Liver (tissue), 9 donors: Measurements from ENCODE around the gene PTPN4. TPM values are rescaled to one million over a fixed set of nuclear protein-coding genes. Genes with fewer than 3 reads are reported as not detected.

Experiments used
- DNase-seq: peaks from one replicate; pipeline ENCODE4 v3.0.0-alpha.2; 2017; ENCODE audit warnings: low spot score
- H3K27ac ChIP-seq, 2 donors: one replicate each; pipeline ENCODE4 v1.7.0; 2013; ENCODE audit warnings: inconsistent platforms in 2 of 2, low read length in 2 of 2, control low read depth in 1 of 2, low read depth in 1 of 2, mild to moderate bottlenecking in 1 of 2
- H3K27me3 ChIP-seq, 4 donors: one replicate each; pipeline versions ENCODE4 v1.6.1 to v1.7.0; 2013; ENCODE audit warnings: low read length in 3 of 4, inconsistent platforms in 1 of 4, mild to moderate bottlenecking in 1 of 4, moderate library complexity in 1 of 4; ENCODE audit not compliant: control insufficient read depth in 4 of 4, insufficient read depth in 4 of 4
- H3K36me3 ChIP-seq, 4 donors: one replicate each; pipeline versions ENCODE4 v1.6.1 to v1.7.0; 2013; ENCODE audit warnings: low read length in 3 of 4, mild to moderate bottlenecking in 3 of 4, low read depth in 1 of 4, moderate library complexity in 1 of 4; ENCODE audit not compliant: control insufficient read depth in 4 of 4, insufficient read depth in 3 of 4
- H3K4me1 ChIP-seq, 4 donors: one replicate each; pipeline versions ENCODE4 v1.6.1 to v1.7.0; 2013; ENCODE audit warnings: low read length in 3 of 4, mild to moderate bottlenecking in 3 of 4, moderate library complexity in 1 of 4; ENCODE audit not compliant: control insufficient read depth in 4 of 4, insufficient read depth in 4 of 4
- H3K4me3 ChIP-seq, 3 donors: one replicate each; pipeline versions ENCODE4 v1.6.1 to v1.7.0; 2013; ENCODE audit warnings: low read length in 3 of 3, control low read depth in 1 of 3, low read depth in 1 of 3, mild to moderate bottlenecking in 1 of 3
- H3K9ac ChIP-seq, 2 donors: one replicate each; pipeline ENCODE4 v1.7.0; 2013; ENCODE audit warnings: low read length in 2 of 2, mild to moderate bottlenecking in 2 of 2, moderate library complexity in 2 of 2, control low read depth in 1 of 2, low read depth in 1 of 2
- H3K9me3 ChIP-seq, 4 donors: one replicate each; pipeline versions ENCODE4 v1.6.1 to v1.7.0; 2013; ENCODE audit warnings: low read length in 3 of 4; ENCODE audit not compliant: control insufficient read depth in 4 of 4
- ATF3 ChIP-seq: IDR thresholded peaks from 2 replicates; pipeline ENCODE4 v1.6.1; 2016; ENCODE audit warnings: antibody characterized with exemption
- CTCF ChIP-seq: fragments of 150-350 bp; IDR thresholded peaks from 2 replicates; pipeline ENCODE4 v1.5.1; 2017; ENCODE audit warnings: improper control_type of control experiment, low read depth, low read length; ENCODE audit not compliant: missing input control
- FOXA1 ChIP-seq: IDR thresholded peaks from 2 replicates; pipeline ENCODE4 v1.6.1; 2016; ENCODE audit warnings: antibody characterized with exemption
- FOXA2 ChIP-seq: IDR thresholded peaks from 2 replicates; pipeline ENCODE4 v1.6.1; 2016; ENCODE audit warnings: antibody characterized with exemption
- GABPA ChIP-seq, 2 donors: IDR thresholded peaks in 1 of 2; conservative IDR thresholded peaks in 1 of 2; 2 replicates each; pipeline ENCODE4 v1.6.1; 2016; ENCODE audit warnings: antibody characterized with exemption in 2 of 2, mild to moderate bottlenecking in 1 of 2, moderate library complexity in 1 of 2
- HNF4A ChIP-seq, 2 donors: conservative IDR thresholded peaks; 2 replicates each; pipeline ENCODE4 v1.6.1; 2016; ENCODE audit warnings: antibody characterized with exemption in 2 of 2, mild to moderate bottlenecking in 2 of 2
- HNF4G ChIP-seq: IDR thresholded peaks from 2 replicates; pipeline ENCODE4 v1.6.1; 2016; ENCODE audit warnings: antibody characterized with exemption
- JUND ChIP-seq, 2 donors: IDR thresholded peaks; 2 replicates each; pipeline ENCODE4 v1.6.1; 2016; ENCODE audit warnings: antibody characterized with exemption in 2 of 2
- MAX ChIP-seq: IDR thresholded peaks from 2 replicates; pipeline ENCODE4 v1.6.1; 2016; ENCODE audit warnings: antibody characterized with exemption
- RAD21 ChIP-seq, 2 donors: IDR thresholded peaks; 2 replicates each; pipeline ENCODE4 v1.6.1; 2016; ENCODE audit warnings: antibody characterized with exemption in 2 of 2, mild to moderate bottlenecking in 2 of 2
- REST ChIP-seq: IDR thresholded peaks from 2 replicates; pipeline ENCODE4 v1.6.1; 2016; ENCODE audit warnings: antibody characterized with exemption, mild to moderate bottlenecking
- RXRA ChIP-seq, 2 donors: IDR thresholded peaks; 2 replicates each; pipeline ENCODE4 v1.6.1; 2017 to 2018; ENCODE audit warnings: antibody characterized with exemption in 2 of 2, mild to moderate bottlenecking in 1 of 2
- SP1 ChIP-seq: IDR thresholded peaks from 2 replicates; pipeline ENCODE4 v1.6.1; 2018; ENCODE audit warnings: antibody characterized with exemption, mild to moderate bottlenecking
- TAF1 ChIP-seq: conservative IDR thresholded peaks from 2 replicates; pipeline ENCODE4 v1.6.1; 2016; ENCODE audit warnings: antibody characterized with exemption, mild to moderate bottlenecking
- YY1 ChIP-seq: IDR thresholded peaks from 2 replicates; pipeline ENCODE4 v1.6.1; 2016; ENCODE audit warnings: antibody characterized with exemption, mild to moderate bottlenecking
- WGBS: extraction: QIAGEN DNeasy Blood & Tissue Kit; methylation state at CpG from one replicate; pipeline ENCODE4 v1.1.7; 2013; 5-methylcytosine and 5-hydroxymethylcytosine counted together
- polyA plus RNA-seq, 2 donors: library from polyadenylated mRNA; stranded (reverse) in 1 of 2; unstranded in 1 of 2; fragments of 200-250 nt in 1 of 2; fragments of >200 nt in 1 of 2; fragmentation: Nextera tagmentation in 1 of 2; extraction: Ambion mirVana in 1 of 2; gene quantifications; one replicate each; pipeline versions ENCODE4 v1.2.1 to v1.2.3, GENCODE V29; 2013 to 2015
- total RNA-seq, 2 donors: library from RNA; depleted of rRNA; stranded (reverse); fragments of >200 nt; gene quantifications; one replicate each; pipeline ENCODE4 v1.2.3, GENCODE V29; 2014
- donor health status: healthy.
- donor health status: healthy.
- donor health status: healthy.
- donor health status: healthy.
- donor health status: healthy.

The PTPN4 gene
- total and polyA plus RNA-seq, 4 donors: 4.2 to 34.6 (median 9.5) TPM

GRCh38 chr2:119721904-119722303 lies 37.8 kb upstream of the PTPN4 start:
- H3K4me1 ChIP-seq: peaks cover 6 to 36% (median 29%) of the 10 kb centered on the region in 4 donors
- peak overlapping the region; percentile 17 to 26 for H3K27ac ChIP-seq
- H3K4me3 ChIP-seq: no peak overlapping the region
- H3K36me3 ChIP-seq: no peaks in the 10 kb centered on the region
- H3K9me3 ChIP-seq: no peaks in the 10 kb centered on the region
- DNase-seq: no peak
- H3K9ac ChIP-seq: no peak overlapping the region
- 59% methylated on average over 4 of the region's 4 CpGs for WGBS
- no peaks in the 10 kb centered on the region for H3K27me3 ChIP-seq
- TF ChIP-seq RXRA (IDR thresholded peaks at IDR 0.05) (peak; percentile 91 to 96), TAF1 (no peak), JUND (IDR thresholded peaks at IDR 0.05) (peak in 1 of 2 donors; percentile 19), HNF4A (conservative IDR thresholded peaks at IDR 0.05) (peak; percentile 49 to 52), SP1 (peak; percentile 82)

GRCh38 chr2:119723186-119723585 lies 36.5 kb upstream of the PTPN4 start:
- no peak for TF ChIP-seq GABPA (IDR thresholded peaks at IDR 0.05 in 1 of 2, conservative IDR thresholded peaks at IDR 0.05 in 1 of 2)
- TF ChIP-seq MAX: no peak
- TF ChIP-seq ATF3: no peak
- no peak for TF ChIP-seq HNF4G
- TF ChIP-seq YY1: no peak
- TF ChIP-seq FOXA1: no peak
- TF ChIP-seq FOXA2: no peak
- TF ChIP-seq RAD21 (IDR thresholded peaks at IDR 0.05): no peak
- TF ChIP-seq REST: no peak
- H3K27me3 ChIP-seq: no peaks in the 10 kb centered on the region
- no peak overlapping the region for H3K4me3 ChIP-seq
- peaks cover 6 to 36% (median 29%) of the 10 kb centered on the region in 4 donors for H3K4me1 ChIP-seq
- no peaks in the 10 kb centered on the region for H3K9me3 ChIP-seq
- H3K36me3 ChIP-seq: no peaks in the 10 kb centered on the region
- H3K27ac ChIP-seq: peak overlapping the region; percentile 14 to 32
- WGBS: 64% methylated on average over 8 of the region's 8 CpGs
- no peak for DNase-seq
- H3K9ac ChIP-seq: no peak overlapping the region

- Histone ChIP-seq H3K36me3 (no peaks in the 10 kb centered on the region), H3K9me3 (no peaks in the 10 kb centered on the region), H3K27ac (peak overlapping the region; percentile 14 to 32), H3K4me1 (peaks cover 6 to 36% (median 29%) of the 10 kb centered on the region in 4 donors), H3K27me3 (no peaks in the 10 kb centered on the region), H3K4me3 (no peak overlapping the region), H3K9ac (no peak overlapping the region)
- TF ChIP-seq JUND (IDR thresholded peaks at IDR 0.05) (no peak), GABPA (IDR thresholded peaks at IDR 0.05 in 1 of 2, conservative IDR thresholded peaks at IDR 0.05 in 1 of 2) (no peak), MAX (no peak), FOXA1 (no peak), CTCF (no peak), RXRA (IDR thresholded peaks at IDR 0.05) (peak in 1 of 2 donors; percentile 66), YY1 (peak; percentile 18), RAD21 (IDR thresholded peaks at IDR 0.05) (no peak), HNF4G (no peak), SP1 (peak; percentile 15), FOXA2 (no peak), HNF4A (conservative IDR thresholded peaks at IDR 0.05) (peak; percentile 41 to 68)
- WGBS: 50% methylated on average over 10 of the region's 10 CpGs
- DNase-seq: no peak
Observed at GRCh38 chr2:119723784-119724467, 35.8 kb upstream of the PTPN4 start.
